Right cardiac atrium (tissue), 5 donors: ENCODE results near the gene PACS1. TPM values are rescaled to one million over a fixed set of nuclear protein-coding genes. Genes with fewer than 3 reads are reported as not detected.

Experiments
- ATAC-seq, 2 donors: fragments of 200-7000 bp; cut with Tn5 transposase; one replicate each; pipeline versions ENCODE4 v1.8.0 to v1.9.1; 2020; ENCODE audit warnings: moderate library complexity in 2 of 2, mild to moderate bottlenecking in 1 of 2
- DNase-seq, 3 donors: peaks; one replicate each; pipeline ENCODE4 v3.0.0-alpha.2; 2020
- H3K27ac ChIP-seq: one replicate; pipeline ENCODE4 v1.5.1; 2013; ENCODE audit warnings: mild to moderate bottlenecking, low read length, control low read depth, moderate library complexity
- H3K27me3 ChIP-seq: one replicate; pipeline ENCODE4 v1.6.1; 2013; ENCODE audit not compliant: control insufficient read depth, insufficient read depth
- H3K4me1 ChIP-seq: one replicate; pipeline ENCODE4 v1.6.1; 2013; ENCODE audit warnings: low read length; ENCODE audit not compliant: control insufficient read depth, insufficient read depth
- H3K4me3 ChIP-seq: one replicate; pipeline ENCODE4 v1.5.1; 2013; ENCODE audit warnings: low read length, control low read depth
- H3K9me3 ChIP-seq: one replicate; pipeline ENCODE4 v1.6.1; 2013; ENCODE audit warnings: low read length; ENCODE audit not compliant: control insufficient read depth
- WGBS: extraction: QIAGEN DNeasy Blood & Tissue Kit; methylation state at CpG from one replicate; pipeline ENCODE4 v1.1.7; 2013; 5-methylcytosine and 5-hydroxymethylcytosine counted together
- intact Hi-C, 4 donors: fragments of 100-400 bp; cut with DNase I; formaldehyde crosslinking; loops; one replicate each; pipeline versions ENCODE4 v1.11.0 to v1.14.0; 2022 to 2023
- polyA plus RNA-seq: library from polyadenylated mRNA; stranded (reverse); fragments of 200-250 nt; gene quantifications from one replicate; pipeline ENCODE4 v1.2.3, GENCODE V29; 2013
- total RNA-seq, 4 donors: library from RNA; stranded (reverse); fragmentation: NEBNext Ultra II Directional; extraction: Animal tissue kit (Norgen Biotek cat#: 25700); gene quantifications; one replicate each; pipeline ENCODE4 v1.2.1, GENCODE V29; 2021
- donor health status: healthy with polysubstance abuse.
- donor health status: DM: no; HTN: yes; CAD: no.
- donor health status: DM: no; HTN: no; CAD: no.
- donor health status: DM: no; HTN: yes; CAD: no; lungs with severe emphysema.
- donor health status: DM: yes; HTN: yes; CAD: no.

Gene PACS1
- total and polyA plus RNA-seq, 5 donors = 30.9 to 82.5 (median 52.0) TPM

DNA sequence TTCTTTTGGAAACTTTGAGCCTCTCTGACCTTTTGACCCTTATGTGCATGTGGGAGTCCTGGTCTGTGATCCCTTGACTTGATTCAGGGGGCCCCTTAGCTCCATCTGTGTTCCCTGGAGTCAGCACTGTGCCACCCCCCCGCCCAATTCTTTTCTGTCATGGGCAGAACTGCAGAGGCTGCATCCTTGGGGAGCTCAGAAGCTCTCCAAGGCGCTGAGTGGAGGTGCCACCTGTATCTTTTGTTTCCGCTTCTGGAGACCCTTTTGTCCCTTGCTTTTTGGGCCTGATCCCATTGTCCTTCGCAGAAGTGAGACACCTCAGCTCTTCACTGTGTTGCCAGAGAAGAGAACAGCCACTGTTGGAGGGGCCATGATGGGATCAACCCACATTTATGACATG is 2.4 kb upstream of the PACS1 start:
- intact Hi-C loops = loop anchor here in 1 of 4 donors (5.0 kb wide), 1 partner anchor 60 kb away; no protein-coding TSS in a partner anchor
- H3K4me3 ChIP-seq = no peak overlapping the region
- no peak for ATAC-seq
- H3K9me3 ChIP-seq = no peaks in the 10 kb centered on the region
- H3K27me3 ChIP-seq = no peaks in the 10 kb centered on the region
- DNase-seq = no peak
- peak overlapping the region; percentile 74 for H3K27ac ChIP-seq
- peaks cover 6% of the 10 kb centered on the region for H3K4me1 ChIP-seq
- 81% methylated on average over 4 of the region's 4 CpGs for WGBS

DNA sequence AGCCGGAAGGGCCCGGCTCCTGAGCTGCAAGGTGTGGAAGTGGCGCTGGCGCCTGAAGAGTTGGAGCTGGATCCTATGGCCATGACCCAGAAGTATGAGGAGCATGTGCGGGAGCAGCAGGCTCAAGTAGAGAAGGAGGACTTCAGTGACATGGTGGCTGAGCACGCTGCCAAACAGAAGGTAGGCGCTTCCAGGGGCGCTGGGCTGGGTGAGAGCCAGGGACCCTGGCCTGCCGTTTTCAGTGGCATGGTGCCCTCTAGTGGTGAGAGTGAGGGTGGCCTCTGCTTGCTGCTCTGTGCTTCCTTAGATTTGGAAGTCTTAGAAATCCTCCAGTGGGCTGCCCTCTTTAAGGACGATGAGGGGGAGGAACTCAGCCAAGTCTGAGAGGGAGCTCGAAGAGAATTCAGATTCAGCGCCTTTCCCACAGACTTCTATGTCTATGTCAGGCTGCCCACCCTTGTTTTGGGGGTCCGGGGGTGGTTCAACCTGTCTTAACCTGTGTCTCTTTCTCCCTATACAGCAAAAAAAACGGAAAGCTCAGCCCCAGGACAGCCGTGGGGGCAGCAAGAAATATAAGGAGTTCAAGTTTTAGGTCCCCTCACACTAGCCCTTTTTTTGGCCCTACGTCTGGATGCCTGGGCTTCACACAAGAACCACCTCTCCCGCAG is 1.8 kb upstream of the PACS1 start:
- Histone ChIP-seq H3K4me1 (peaks cover 6% of the 10 kb centered on the region), H3K27ac (peak overlapping the region; percentile 93), H3K9me3 (no peaks in the 10 kb centered on the region), H3K27me3 (no peaks in the 10 kb centered on the region), H3K4me3 (no peak overlapping the region)
- DNase-seq (peak; percentile 68 to 91 (median 89)), ATAC-seq (peak; percentile 13 to 37)
- intact Hi-C loops = loop anchor here in 1 of 4 donors (5.0 kb wide), 1 partner anchor 59 kb away; no protein-coding TSS in a partner anchor
- WGBS = 47% methylated on average over 17 of the region's 17 CpGs

DNA sequence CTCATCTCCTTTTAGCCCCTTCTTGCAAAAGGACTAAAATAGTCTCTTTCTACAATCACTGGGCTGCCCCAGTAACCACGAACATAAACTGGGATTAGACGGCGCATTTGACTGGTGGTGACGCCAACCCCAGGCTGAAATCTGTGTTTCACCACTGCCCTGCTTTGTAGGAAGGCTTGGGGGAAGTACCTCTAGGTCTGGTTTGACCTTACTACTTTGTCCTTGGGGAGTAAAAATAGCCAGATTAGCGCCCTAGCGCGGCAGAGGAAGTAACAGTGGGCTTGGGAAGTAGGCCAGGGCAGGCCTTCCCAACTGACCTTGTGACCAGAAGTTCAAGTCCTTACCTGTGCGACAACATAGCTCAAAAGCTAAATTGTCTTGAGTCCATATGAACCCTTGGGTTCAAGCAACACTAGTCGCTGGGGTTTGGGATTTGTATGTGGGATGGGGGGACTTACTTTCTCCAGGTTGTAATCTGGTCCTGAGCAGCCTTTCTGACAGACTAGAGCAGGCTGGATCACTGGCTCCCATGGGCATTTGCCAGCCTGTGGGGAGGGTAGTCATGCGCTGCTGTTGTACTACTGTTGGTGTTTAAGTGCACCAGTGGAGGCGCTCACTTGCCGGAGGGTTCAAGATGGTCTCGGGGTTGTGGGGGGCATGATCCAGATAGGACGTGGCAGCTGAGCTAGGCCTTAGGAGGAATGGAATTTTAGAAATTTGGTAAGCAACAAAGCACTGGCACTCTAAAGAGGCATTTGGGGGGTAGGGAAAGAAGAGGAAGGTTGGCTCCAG is 953 bp upstream of the PACS1 start:
- no peaks in the 10 kb centered on the region for H3K9me3 ChIP-seq
- 31% methylated on average over 14 of the region's 14 CpGs for WGBS
- intact Hi-C loops = loop anchor here in 1 of 4 donors (5.0 kb wide), 1 partner anchor 58 kb away; no protein-coding TSS in a partner anchor
- ATAC-seq (peak; percentile 20 to 41), DNase-seq (peak; percentile 46 to 71 (median 67))
- peak overlapping the region; percentile 98 for H3K4me3 ChIP-seq
- H3K27me3 ChIP-seq = no peaks in the 10 kb centered on the region
- peaks cover 6% of the 10 kb centered on the region for H3K4me1 ChIP-seq
- peak overlapping the region; percentile 93 for H3K27ac ChIP-seq

DNA sequence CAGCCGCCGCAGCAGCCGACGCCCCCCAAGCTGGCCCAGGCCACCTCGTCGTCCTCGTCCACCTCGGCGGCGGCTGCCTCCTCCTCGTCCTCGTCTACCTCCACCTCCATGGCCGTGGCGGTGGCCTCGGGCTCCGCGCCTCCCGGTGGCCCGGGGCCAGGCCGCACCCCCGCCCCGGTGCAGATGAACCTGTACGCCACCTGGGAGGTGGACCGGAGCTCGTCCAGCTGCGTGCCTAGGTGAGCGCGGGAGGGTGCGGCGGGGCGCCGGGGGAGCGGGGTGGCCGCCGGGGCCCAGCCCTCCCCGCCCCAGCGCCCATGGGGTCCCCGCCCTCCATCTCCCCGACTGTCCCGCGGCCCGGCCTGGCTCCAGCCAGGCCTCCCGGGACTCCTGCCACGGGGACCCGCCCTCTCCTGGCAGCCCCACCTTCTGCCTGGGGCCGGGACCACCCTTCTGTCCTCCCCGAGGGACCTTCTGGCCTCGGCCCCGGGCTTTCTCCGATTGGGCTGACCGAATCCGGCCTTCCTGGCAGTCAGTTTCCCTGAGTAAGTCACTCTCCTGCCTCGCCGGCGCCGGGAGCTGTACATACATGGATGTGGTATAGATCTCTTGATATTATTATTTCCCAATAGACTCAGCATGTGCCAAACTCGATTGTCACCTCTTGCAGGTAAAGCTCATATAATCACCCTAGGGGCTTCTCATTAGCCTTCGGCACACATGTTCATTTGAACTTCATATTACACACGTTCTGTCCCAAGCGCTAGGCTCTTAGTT is 720 bp downstream of the PACS1 start:
- Histone ChIP-seq H3K9me3 (no peaks in the 10 kb centered on the region), H3K27ac (peak overlapping the region; percentile 92), H3K4me3 (peak overlapping the region; percentile 98), H3K27me3 (no peaks in the 10 kb centered on the region), H3K4me1 (peaks cover 6% of the 10 kb centered on the region)
- ATAC-seq (peak; percentile 33 to 47), DNase-seq (peak; percentile 81 to 91 (median 90))
- WGBS = under 1% methylated on average over 60 of the region's 60 CpGs
- intact Hi-C loops = loop anchor here in 1 of 4 donors (10.0 kb wide), 1 partner anchor 54 kb away; no protein-coding TSS in a partner anchor

DNA sequence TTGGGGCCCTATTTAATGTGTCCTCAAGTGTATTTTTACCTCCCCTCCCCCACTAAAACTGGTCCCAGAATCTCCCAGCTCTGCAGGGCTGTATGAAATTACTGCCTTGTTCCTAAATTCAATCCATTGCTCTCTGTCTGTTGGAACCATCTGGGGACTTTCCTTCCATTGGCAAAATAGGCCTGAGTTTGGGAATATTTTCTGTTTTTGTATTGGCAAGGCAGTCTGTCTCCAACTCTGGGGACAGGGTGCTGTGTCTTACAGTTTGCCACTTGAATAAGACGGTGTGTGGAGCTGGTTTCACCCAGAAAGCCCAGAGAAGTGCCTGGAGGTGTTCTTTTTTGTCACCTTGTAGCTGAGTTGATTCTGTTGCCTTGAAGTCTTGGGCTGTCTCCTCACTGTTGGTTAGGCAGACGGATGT is 1.3 kb downstream of the PACS1 start:
- ATAC-seq (no peak), DNase-seq (no peak)
- peak overlapping the region; percentile 98 for H3K4me3 ChIP-seq
- peak overlapping the region; percentile 92 for H3K27ac ChIP-seq
- H3K27me3 ChIP-seq = no peaks in the 10 kb centered on the region
- 14% methylated on average over 2 of the region's 2 CpGs for WGBS
- intact Hi-C loops = loop anchor here in 1 of 4 donors (10.0 kb wide), 1 partner anchor 53 kb away; no protein-coding TSS in a partner anchor
- no peaks in the 10 kb centered on the region for H3K9me3 ChIP-seq
- peaks cover 6% of the 10 kb centered on the region for H3K4me1 ChIP-seq

DNA sequence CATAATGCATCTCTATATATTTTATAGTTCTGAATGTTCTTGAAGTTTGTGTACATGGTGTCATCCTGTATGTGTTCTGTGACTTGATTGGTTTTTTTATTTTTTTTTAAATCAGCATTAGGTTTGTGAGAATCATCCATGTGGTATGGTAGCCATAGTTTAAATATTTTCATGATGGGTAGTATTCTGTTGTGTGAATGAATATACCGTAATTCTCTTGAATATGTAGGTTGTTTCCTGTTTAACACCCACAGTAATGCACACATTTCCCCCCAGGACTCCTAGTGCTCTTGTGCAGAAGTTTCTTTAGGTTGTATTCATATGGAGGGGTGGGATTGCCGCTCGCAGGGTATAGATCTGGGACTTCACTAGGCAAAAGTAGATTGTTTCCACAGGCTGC is 2.0 kb downstream of the PACS1 start:
- ATAC-seq (no peak), DNase-seq (no peak)
- Histone ChIP-seq H3K4me3 (no peak overlapping the region), H3K4me1 (peaks cover 6% of the 10 kb centered on the region), H3K27ac (no peak overlapping the region), H3K27me3 (no peaks in the 10 kb centered on the region), H3K9me3 (no peaks in the 10 kb centered on the region)
- intact Hi-C loops = loop anchor here in 1 of 4 donors (10.0 kb wide), 1 partner anchor 53 kb away; no protein-coding TSS in a partner anchor
- WGBS = 87% methylated on average over 3 of the region's 3 CpGs

DNA sequence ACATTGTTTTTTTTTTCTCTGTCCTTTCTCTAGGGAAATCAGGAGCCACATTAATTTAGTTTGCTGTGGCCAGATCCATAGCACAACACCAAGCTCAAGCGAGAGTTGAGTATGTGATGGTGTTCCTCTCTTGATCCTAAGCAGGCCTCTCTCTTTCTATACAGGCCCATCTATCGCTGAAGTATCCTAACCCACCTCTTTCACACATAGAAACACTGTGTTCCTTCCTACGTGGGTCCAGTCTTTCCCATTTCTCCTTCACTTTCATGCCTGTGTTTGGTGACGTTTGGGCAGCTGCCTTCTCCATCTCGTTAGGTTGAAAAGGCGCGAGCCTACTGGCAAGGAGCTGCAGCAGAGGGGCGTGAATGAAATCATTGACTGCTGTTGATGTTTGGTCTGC is 2.4 kb downstream of the PACS1 start:
- DNase-seq = no peak
- no peak overlapping the region for H3K4me3 ChIP-seq
- 70% methylated on average over 8 of the region's 8 CpGs for WGBS
- H3K27me3 ChIP-seq = no peaks in the 10 kb centered on the region
- ATAC-seq = no peak
- H3K27ac ChIP-seq = no peak overlapping the region
- no peaks in the 10 kb centered on the region for H3K9me3 ChIP-seq
- intact Hi-C loops = loop anchor here in 1 of 4 donors (10.0 kb wide), 1 partner anchor 52 kb away; no protein-coding TSS in a partner anchor
- H3K4me1 ChIP-seq = peaks cover 6% of the 10 kb centered on the region

DNA sequence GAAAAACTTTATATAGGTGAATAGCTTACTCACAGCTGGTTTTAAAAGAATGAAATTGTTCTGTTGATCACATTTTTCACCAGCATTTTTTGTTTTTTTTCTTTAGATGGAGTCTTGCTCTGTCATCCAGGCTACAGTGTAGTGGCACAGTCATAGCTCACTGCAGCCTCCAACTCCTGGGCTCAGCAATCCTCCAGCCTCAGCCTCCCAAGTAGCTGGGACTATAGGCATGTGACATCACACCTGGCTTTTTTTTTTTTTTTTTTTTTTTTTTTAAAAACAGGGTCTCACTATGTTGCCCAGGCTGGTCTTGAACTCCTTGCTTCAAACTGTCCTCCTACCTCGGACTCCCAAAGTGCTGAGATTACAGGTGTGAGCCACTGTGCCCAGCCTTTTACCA is 3.6 kb downstream of the PACS1 start:
- intact Hi-C loops = loop anchor here in 1 of 4 donors (10.0 kb wide), 1 partner anchor 51 kb away; no protein-coding TSS in a partner anchor

DNA sequence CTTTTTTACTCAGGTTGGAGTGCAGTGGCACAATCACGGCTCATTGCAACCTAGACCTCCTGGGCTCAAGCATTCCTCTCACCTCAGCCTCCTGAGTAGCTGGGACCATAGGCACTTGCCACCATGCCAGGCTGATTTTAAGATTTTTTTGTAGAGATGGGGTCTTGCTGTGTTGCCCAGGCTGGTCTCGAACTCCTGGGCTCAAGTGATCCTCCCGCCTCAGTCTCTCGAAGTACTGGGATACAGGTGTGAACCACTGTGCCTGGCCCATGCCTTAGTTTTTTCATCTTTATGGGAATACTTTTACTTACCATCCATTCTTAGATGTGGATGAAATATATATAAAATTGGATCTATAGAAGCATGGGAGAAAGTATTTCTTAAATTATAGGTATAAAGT is 5.2 kb downstream of the PACS1 start:
- H3K4me1 ChIP-seq = peaks cover 4% of the 10 kb centered on the region
- no peaks in the 10 kb centered on the region for H3K27me3 ChIP-seq
- intact Hi-C loops = loop anchor here in 1 of 4 donors (10.0 kb wide), 1 partner anchor 50 kb away; no protein-coding TSS in a partner anchor
- no peak overlapping the region for H3K27ac ChIP-seq
- no peak overlapping the region for H3K4me3 ChIP-seq
- ATAC-seq = no peak
- H3K9me3 ChIP-seq = no peaks in the 10 kb centered on the region
- 97% methylated on average over 4 of the region's 4 CpGs for WGBS
- DNase-seq = no peak

More for the DNA sequence above, 3.6 kb downstream of the PACS1 start:
- H3K27me3 ChIP-seq = no peaks in the 10 kb centered on the region
- no peak overlapping the region for H3K27ac ChIP-seq
- no peak overlapping the region for H3K4me3 ChIP-seq
- no peak for DNase-seq
- ATAC-seq = no peak
- H3K9me3 ChIP-seq = no peaks in the 10 kb centered on the region
- WGBS = 100% methylated on average over 1 of the region's 1 CpG
- peaks cover 6% of the 10 kb centered on the region for H3K4me1 ChIP-seq

DNA sequence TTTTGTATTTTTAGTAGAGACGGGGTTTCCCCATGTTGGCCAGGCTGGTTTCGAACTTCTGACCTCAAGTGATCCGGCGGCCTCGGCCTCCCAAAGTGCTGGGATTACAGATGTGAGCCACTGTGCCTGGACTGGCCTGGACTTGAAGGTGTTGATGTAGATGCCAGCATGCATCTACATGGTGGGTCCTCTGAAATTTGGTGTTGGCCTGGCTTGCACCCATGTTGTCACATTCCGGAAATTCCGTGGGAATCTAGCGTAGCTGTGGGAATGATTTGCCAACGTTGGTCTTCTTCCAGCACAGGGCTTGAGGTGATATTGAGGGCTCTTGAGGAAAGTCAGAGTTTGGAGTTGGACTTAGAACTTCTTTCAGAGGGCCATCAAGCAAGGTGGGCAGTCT is 6.5 kb downstream of the PACS1 start:
- Histone ChIP-seq H3K27me3 (no peaks in the 10 kb centered on the region), H3K27ac (peak overlapping the region; percentile 49)

More for the DNA sequence above, 6.5 kb downstream of the PACS1 start:
- H3K4me1 ChIP-seq = peaks cover 4% of the 10 kb centered on the region
- no peak overlapping the region for H3K4me3 ChIP-seq
- WGBS = 67% methylated on average over 9 of the region's 9 CpGs
- no peaks in the 10 kb centered on the region for H3K9me3 ChIP-seq
- ATAC-seq (no peak), DNase-seq (no peak)
- intact Hi-C loops = loop anchor here in 1 of 4 donors (10.0 kb wide), 1 partner anchor 48 kb away; no protein-coding TSS in a partner anchor
